Mesenteric fat pad (tissue), 1 donor: ENCODE results near the gene CARD19. TPM values are rescaled to one million over a fixed set of nuclear protein-coding genes. Genes with fewer than 3 reads are reported as not detected.

Experiments
- DNase-seq: peaks from one replicate; pipeline ENCODE4 v3.0.0-alpha.2; 2020; ENCODE audit warnings: low spot score
- total RNA-seq: library from RNA; stranded (reverse); fragmentation: NEBNext Ultra II Directional; extraction: Animal tissue kit (Norgen Biotek cat#: 25700); gene quantifications from one replicate; pipeline ENCODE4 v1.2.1, GENCODE V29; 2021
- donor health status: DM: yes; HTN: yes; CAD: no.

Gene CARD19
- total RNA-seq, 1 donor from 2014 or later = 38.9 TPM

DNA sequence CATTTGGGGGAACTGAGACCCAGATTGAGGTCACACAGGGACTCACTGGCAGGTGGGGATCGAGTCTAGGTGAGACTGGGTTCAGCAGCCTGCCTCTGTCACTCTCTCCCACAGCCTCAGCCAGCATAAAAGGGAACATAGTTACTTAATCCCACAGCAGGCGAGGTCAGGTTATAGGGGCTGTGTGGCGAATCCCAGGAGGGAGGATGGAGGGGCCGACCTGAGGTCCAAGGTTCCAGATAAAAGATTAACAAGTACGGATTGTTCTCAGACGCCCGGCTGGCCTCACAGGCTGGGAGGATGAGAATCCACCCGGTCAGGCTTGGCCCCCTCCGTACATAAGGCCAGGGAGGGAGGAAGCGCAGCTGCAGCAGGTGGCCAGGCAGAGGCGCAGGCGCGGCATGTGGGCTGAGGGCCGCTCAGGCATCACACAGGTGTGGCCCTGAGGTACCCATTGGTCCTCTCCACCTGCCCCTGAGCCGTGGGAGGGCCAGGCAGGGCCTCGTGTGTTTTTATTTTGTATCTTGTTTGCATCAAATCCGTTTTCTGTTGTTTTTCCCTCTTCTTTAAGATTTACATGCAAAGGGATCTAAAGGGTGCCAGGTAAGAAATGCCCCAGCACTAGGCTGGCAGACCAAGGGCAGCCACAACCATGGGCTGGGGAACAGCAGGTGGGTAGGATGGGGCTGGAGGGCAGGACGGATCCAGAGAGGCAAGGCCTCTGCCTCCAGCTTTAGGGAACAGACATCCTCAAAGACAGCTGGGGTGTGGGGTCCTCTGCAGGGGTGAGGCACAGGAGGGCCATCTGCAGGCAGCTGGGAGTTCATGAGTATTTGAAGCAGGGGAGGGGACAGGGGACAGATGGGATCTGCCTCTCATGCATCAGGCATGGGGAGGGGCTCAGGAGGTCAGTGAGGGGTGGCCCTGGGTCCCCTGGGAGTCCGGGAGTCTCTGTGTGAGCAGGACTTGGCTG, 33.9 kb upstream of the CARD19 start:
- DNase-seq = no peak

DNA sequence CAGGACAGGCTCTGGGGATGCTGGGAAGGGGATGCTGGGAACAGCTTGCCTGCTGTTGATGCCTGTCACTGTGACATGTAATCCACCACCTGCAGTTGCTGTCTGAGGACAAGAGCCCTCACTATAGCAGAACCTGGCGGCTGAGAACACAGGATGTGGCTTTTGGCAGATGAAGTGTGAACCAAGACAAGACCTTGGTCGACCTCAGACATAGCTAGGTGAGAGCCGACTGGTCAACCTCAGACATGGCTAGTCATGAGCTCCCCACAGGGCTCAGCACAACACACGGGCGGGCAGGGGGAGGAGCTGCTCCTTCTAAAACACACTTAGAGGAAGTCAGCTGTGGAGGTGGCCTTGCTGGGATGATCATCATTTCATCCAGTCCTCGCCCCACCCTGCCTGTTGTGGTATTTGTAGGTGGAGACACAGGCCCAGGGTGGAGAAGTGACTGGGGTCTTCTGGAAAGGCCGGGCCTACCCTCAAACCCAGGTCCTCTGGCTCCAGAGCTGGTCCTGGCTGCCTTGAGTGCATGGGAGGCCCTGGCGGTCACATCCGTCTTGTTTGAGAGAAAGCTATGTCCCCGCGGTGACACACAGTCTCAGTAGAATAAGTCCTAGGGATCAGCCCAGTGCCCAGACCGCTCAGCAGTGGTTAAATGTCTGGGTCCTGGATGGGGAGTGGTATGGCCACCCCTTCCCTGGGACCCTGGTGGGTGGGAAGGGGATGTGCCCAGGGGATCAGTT, 31.5 kb upstream of the CARD19 start:
- DNase-seq = no peak

DNA sequence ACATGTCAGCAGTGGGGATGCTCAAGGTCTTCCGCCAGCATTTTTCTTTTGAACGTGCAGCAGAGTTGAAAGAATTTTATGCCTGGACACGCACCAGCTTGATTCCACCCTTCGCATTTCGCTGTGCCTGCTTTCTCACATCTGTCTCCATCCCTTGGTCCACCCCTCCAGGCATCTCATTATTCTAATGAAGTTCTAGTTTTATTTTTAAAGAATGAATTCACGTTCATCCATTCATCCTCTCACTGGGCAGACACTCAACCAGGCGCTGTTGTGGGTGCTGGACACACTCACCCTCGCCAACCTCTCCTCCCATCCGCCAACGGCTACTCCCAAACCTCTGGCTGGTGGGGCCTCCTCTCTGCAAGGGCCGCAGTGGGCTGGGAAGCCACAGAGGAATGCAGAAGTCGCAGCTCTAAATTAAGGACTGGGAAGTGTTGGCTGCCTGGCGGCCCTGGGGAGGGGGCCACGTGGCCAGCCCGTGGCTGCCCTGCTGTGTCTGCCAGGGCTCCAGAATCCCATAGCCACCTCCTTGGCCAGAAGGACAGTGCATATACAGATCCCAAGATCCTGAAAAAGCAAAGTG, 30.8 kb upstream of the CARD19 start:
- DNase-seq = no peak

DNA sequence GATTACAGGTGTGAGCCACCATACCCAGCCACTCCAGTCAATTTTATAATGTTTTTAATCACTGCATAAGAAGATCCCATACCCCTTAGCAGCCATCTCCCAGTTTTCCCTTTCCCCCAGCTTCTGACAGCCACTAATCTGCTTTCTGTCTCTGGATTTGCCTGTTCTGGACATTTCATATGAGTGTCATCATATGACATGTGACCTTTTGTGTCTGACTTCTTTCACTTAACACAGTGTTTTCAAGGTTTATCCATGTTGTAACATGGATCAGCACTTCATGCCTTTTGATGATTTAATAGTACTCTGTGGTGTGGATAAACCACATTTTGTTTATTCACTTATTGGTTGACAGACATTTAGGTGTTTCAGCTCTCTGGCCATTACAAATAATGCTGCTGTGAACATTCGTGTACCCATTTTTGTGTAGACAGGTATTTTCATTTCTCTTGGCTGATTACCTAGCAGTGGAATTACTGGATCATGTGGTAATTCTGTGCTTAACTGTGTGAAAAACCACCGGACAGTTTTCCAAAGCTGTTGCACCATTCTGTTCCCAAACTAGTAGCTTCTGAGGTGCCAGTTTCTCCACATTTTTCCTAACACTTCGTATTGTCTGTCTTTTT, 28.9 kb upstream of the CARD19 start:
- DNase-seq = no peak

DNA sequence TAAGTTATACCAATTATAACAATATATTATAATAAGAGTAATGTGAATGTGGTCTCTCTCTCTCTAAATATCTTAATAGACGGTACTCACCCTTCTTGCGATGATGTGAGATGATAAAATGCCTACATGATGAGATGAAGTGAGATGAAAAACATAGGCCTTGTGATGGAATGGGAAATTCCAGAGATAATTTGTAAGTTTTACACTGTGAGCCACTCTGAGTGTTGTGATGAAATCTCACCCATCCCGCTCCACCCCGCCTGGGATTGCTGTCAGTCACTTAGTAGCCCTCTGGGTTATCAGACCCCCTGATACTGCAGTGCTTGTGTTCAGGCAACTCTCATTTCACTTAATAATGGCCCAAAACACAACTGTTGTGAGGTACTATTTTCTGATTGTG, 27.1 kb upstream of the CARD19 start:
- no peak for DNase-seq

DNA sequence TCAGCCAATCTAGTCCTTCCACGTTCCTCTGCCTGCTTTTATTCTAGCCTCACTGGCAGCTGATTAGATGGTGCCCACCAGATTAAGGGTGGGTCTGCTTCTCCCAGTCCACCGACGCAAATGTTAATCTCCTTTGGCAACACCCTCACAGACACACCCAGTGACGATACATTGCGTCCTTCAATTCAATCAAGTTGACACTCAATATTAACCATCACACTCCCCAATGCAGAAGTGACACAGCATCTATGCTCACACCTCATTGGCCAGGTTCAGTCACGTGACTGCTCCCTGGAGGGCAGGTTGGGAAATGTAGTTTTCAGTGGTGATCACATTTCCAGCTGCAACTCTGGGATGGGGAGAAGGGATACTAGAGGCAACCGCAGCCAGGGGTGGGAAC, 24.6 kb upstream of the CARD19 start:
- DNase-seq = no peak

DNA sequence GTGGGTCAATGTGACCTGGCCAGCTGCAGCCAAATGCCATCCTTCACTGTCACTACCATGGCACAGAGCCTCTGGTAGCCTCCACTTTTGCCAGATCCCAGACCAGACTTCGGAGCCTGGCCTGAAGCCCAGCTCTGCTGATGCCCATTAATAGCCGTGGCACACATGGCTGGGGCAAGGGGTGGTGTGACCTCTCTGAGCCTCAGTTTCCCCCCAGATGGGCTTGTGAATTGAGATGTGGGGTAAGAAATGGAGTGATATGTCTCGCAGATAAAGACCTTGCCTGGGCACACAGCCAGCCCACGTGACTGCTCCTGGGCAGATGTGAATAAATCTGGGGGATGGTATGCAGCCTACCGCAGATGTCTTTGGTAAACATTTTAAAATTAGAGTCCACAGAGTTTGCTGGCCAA, 23.6 kb upstream of the CARD19 start:
- DNase-seq = no peak

DNA sequence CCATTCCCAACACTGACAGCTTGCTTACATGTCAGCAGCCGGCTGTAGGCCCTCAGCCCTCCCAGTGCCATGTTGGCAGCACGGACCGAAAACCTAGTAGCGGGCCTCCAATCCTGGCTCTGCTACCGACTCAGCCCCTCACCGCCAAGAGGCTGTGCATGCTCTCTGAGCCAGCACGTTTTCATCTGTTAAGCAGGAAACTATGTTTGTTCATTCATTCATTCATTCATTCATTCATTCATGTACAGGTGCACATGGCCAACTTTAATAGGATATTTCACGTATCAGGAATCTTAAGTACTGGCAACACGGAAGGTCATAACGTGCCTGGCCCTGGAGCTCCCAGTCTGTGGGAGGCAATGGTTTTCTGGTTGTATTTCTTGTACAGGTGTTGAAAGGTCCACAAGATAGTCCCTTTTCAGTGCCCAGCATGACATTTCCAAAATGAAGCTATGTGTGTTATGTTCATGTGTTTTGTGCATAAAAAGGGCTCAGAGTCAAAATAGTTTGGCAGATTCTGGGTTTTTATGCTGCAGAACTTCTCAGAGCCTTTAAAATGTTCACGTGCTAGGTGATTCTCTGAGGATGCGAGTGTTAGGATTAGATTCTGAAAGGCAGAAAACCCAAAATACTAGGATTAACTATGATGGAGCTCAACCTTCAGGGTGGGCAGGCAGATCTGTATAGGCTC, 19.8 kb upstream of the CARD19 start:
- no peak for DNase-seq

DNA sequence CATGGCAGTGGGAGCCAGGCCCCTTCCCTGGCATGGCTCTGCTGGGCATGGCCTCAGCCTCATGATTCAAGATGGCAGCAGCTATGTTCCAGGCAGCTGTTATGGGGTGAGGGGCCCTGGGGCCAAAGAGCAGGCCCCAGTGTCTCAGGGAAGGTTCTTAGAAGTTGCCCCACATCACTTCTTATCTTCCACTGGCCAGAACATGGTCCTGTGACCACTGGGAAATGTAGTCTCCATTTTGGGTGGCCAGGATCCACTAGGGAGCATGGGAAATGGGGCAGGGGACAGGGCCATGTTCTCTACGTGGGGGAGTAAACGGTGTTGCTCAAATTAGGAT, 19.3 kb upstream of the CARD19 start:
- DNase-seq = no peak

DNA sequence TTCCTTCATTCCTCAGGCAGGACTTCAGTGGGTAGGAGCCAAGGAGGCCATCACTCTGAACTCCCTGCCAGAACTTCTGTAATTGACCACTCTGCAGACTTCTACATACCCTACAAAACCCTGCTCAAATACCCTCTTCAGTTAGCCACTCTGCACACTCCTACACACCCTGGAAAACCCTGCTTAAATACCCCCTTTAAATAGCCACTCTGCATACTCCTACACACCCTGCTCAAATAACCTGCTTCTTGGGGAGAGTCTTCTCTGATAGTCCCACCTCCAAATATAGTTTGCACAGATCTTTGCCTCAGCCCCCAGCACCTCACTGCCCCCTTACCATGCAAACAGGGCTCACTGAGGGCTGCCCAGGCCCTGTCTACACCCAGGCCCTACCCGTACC, 18.6 kb upstream of the CARD19 start:
- no peak for DNase-seq

DNA sequence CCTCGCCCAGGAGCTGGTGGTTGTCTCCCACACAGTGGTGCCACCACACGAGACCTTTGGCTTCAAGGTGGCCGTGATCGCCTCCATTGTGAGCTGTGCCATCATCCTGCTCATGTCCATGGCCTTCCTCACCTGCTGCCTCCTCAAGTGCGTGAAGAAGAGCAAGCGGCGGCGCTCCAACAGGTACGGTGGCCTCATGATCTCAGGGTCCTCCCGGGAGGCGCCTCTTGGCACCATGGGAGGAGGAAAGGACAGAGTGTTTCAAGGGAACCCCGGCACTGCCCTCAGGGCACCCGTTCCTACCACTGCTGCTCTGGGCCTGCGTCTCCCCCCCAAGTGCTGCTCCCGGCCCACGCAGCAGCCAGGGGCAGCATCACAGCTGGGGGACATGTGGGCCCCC, 18.2 kb upstream of the CARD19 start:
- no peak for DNase-seq

DNA sequence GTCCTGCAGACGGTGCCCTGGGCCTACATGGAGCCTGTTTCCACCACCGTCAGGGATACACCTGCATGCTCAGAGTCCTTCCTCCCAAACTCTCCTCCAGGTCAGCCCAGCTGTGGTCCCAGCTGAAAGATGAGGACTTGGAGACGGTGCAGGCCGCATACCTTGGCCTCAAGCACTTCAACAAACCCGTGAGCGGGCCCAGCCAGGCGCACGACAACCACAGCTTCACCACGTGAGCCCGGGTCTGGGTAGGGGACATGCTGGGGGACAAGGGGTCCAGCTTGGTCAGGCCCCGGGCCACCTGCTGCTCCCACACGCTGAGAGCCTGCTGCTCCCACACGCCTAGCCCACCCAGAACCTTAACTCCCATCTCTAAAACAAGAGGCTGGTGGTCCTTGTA, 16.6 kb upstream of the CARD19 start:
- peak; percentile 87 for DNase-seq

DNA sequence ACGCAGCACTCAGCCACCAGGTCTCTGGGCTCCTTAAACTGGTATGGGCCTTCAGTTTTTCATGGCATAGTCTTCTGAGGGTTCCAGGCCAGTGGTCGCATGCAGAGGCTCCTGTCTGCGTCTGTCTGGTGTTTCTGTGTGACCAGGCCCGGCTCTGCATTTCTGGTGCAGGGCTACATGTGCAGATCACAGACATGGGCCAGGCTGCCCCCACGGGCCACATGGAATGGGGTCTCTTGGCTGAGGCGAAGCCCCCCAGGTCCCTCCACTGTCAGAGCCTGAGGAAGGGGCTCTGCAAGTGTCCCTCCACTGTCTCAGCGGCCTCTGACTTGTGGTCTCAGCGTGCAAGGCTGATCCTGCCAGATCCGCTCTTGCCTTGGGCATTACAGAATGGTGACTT, 15.6 kb upstream of the CARD19 start:
- peak; percentile 74 for DNase-seq

DNA sequence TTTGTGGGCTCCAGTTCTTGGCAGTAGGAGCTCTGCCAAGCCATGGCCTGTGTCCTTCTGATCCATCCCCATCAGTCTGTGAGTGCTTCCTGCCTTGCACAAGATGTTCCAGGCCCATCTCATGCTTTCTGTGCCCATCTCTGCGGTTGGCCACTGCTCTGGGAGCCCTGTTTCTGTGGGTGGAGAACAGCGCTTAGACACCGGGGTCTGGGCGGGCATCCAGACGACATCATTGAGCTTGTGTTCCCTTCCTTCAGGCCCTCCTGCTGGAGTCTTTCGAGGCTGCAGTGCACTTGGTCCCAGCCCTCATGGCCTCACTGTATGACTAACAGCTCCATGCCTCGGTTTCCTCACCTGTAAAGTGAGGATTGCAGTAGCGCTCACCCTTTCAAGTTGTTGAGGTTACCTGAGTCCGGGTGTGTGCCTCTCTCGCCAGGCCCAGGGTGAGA, 14.9 kb upstream of the CARD19 start:
- DNase-seq = peak; percentile 68

DNA sequence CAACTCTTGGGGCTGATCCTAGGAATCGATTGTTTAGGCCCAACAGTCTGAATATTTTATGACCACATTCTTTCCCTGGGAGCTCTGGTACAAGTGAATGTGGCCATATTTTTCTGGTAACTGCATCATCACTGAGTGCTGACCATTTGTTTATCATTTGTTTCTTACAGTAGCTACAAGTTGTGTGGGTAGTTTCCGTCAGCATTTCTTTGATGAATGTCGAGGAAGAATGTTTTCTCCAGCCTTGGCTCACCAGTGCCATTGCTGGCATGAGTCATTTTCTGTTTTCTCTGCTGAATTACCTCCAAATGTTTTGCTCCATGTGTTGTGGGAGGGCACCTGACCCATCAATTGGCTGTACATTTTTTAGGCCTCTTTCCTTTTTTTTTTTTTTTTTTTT, 14.1 kb upstream of the CARD19 start:
- DNase-seq = no peak

DNA sequence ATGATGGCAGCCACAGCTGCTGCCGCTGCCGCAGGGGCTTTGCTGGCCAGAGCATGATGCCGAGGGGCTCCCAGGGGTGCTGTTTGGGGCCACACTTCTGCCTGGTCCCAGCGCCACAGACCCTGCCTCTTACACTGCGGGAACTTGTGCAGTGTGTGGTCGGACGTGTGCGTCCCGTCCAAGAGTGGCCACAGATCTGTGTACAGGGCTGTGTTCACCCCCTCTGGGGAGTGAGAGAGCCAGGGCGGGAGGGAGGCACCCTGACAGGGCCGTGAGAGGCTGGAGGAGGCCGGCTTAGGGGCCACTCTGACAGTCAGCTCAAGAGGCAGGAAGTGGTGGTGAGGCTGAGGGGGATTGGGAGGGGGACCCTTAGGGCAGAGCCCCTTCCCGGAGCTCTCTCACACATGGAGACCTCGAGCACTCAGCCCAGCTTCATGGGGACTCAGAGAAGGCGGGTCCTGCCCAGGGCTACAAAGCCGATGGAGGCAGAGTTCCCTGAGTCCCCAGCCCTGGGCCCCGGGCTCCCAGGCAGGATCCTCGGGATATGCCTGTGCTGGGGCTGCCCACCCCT, 13.1 kb upstream of the CARD19 start:
- peak; percentile 67 for DNase-seq

DNA sequence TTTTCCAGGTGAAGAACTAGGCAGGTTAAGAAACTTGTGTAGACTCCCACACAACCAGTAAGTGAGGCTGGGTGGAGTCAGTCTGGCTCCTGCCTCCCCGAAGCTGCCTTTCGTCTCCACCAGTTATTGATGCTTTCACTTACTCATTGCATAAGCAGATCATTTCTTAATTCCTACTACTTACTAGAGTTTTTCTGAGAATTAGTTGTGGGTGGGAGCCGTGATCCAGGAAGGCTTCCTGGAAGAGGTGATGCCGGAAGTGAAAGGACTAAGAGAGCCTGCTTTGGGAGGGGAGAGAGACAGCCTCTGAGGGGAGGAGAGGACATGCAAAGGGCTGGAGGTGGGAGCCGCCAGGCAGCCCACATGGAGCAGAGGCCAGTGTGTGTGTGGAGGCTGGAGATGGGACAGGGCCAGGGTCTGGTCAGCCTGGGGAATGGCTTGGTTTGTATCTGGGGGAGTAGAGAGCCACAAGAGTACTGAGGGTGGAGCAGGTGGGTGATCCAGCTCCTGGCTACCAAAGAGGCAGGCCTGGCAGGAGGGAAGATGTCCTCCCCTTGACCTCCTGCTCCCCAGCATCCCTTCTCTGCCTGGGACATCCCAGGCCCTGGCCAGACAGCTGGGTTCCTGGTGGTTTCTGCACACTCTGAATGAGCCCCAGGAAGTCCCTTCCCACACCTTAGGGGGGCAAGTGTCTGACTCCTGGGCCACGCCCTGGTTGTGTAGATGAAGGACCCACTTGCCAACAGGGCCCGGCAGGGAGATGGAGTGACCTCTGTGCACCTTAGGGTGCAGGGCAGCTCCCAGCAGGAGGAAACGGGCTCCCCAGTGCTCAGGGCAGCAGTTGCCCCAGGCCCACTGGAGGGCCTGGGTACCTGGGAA, 12.2 kb upstream of the CARD19 start:
- peak; percentile 41 for DNase-seq

DNA sequence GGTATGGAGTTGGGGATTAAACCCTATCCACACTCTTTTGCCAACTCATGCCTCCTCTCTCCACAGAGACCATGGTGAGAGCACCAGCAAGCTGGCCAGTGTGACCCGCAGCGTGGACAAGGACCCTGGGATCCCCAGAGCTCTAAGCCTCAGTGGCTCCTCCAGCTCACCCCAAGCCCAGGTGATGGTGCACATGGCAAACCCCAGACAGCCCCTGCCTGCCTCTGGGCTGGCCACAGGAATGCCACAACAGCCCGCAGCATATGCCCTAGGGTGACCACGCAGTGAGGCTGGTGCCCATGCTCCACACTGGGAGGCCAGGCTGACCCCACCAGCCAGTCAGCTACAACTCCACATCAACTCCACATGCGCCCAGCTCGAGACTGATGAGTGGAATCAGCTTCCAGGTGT, 11.5 kb upstream of the CARD19 start:
- peak; percentile 71 for DNase-seq

DNA sequence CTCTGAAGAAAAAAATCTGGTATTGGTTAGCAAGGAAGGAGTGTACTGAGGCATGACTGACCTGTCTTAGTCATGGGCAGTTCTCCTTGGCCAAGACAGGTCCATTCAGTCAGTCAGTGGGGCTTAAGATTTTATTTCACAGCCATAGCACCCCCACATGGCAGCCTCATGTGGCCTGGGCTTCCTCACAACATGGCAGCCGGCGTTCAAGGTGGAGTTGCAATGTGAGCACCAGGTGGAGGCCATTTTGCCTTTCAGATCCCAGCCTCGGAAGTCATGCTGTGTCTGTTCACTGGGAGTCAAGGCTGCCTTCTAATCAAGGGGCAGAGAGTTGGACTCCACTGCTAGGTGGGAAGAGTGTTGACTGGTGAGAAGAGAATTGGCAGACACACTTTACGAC, 10.3 kb upstream of the CARD19 start:
- peak; percentile 49 for DNase-seq
